Stomach (tissue), 4 donors: Measurements from ENCODE around the gene MAGI1.

Experiments used
- EP300 ChIP-seq: sonication (generic); formaldehyde crosslinking; IDR thresholded peaks from one replicate; pipeline ENCODE4 v1.6.1; 2017; ENCODE audit warnings: antibody characterized with exemption
- POLR2A ChIP-seq, 4 donors: fragments of 450-650 bp; IDR thresholded peaks; one replicate each; pipeline ENCODE4 v1.6.1; 2016; ENCODE audit warnings: antibody characterized with exemption in 4 of 4, control low read depth in 2 of 4, mild to moderate bottlenecking in 1 of 4, moderate library complexity in 1 of 4
- TF ChIP-seq, protein P1 (sequence below), 7 experiments: fragments of 450-650 bp in 4 of 7; fragments of 200-600 bp in 3 of 7; sonication (generic) in 3 of 7; IDR thresholded peaks; one replicate each; pipeline ENCODE4 v1.5.1; 2016 to 2019; ENCODE audit warnings: antibody characterized with exemption in 7 of 7, control low read depth in 2 of 7, mild to moderate bottlenecking in 1 of 7

DNA sequence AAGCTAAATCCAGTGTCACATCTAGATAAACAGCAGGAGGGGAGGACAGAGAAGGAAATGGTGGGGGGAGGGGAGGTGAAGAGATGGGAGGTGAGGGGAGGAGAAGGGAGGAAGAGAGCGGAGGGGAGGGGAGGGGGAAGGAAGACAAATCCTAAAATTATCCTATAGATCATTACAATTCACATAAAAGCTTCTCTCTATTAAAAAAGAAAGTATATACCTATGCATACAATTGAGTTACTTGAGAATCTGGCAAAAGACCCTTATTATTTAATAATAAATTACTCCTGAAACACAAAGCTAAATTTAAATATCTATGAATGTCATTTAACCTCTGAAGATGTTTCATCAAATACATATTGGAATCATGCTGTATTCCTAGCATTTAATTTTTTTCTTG, 303.9 kb downstream of the MAGI1 start:
- no peak for TF ChIP-seq POLR2A (IDR thresholded peaks at IDR 0.05)
- TF ChIP-seq, protein P1, sequence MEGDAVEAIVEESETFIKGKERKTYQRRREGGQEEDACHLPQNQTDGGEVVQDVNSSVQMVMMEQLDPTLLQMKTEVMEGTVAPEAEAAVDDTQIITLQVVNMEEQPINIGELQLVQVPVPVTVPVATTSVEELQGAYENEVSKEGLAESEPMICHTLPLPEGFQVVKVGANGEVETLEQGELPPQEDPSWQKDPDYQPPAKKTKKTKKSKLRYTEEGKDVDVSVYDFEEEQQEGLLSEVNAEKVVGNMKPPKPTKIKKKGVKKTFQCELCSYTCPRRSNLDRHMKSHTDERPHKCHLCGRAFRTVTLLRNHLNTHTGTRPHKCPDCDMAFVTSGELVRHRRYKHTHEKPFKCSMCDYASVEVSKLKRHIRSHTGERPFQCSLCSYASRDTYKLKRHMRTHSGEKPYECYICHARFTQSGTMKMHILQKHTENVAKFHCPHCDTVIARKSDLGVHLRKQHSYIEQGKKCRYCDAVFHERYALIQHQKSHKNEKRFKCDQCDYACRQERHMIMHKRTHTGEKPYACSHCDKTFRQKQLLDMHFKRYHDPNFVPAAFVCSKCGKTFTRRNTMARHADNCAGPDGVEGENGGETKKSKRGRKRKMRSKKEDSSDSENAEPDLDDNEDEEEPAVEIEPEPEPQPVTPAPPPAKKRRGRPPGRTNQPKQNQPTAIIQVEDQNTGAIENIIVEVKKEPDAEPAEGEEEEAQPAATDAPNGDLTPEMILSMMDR (IDR thresholded peaks at IDR 0.05), result no peak
- TF ChIP-seq EP300, result no peak
